ENCODE results near the gene GMNN.

DNA sequence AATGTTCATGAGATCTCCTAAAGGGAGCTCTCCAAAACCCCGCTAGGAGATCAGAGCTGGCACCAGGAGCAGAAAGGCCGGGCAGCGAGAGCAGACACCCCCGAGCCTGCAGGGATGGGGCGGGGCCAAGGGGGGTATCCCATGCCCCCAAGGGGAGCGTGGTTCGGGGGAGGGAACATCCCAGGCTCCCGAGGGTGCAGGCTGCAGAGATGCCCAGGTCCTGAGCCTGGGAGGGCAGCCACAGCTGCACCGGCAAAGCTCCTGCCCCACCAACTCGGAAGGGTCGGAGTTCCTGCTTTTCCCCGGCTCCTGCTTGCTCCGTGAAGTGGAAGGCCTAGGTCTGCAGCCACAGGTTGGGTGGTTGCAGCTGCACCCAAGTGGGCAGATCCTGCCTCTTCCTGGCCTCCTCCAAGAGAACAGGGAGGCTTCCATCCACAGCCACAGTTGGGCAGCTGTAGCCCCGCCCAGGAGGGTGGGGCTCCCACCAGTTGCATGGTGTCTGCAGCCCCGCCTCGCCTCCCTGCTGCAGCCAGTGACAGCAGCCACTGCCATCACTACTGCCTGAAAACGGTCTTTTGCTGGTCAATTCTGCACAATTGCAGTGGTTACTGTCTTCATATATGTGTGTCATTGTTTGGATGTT, 13.4 kb upstream of the GMNN start:
- TF ChIP-seq, protein P1, sequence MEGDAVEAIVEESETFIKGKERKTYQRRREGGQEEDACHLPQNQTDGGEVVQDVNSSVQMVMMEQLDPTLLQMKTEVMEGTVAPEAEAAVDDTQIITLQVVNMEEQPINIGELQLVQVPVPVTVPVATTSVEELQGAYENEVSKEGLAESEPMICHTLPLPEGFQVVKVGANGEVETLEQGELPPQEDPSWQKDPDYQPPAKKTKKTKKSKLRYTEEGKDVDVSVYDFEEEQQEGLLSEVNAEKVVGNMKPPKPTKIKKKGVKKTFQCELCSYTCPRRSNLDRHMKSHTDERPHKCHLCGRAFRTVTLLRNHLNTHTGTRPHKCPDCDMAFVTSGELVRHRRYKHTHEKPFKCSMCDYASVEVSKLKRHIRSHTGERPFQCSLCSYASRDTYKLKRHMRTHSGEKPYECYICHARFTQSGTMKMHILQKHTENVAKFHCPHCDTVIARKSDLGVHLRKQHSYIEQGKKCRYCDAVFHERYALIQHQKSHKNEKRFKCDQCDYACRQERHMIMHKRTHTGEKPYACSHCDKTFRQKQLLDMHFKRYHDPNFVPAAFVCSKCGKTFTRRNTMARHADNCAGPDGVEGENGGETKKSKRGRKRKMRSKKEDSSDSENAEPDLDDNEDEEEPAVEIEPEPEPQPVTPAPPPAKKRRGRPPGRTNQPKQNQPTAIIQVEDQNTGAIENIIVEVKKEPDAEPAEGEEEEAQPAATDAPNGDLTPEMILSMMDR (IDR thresholded peaks at IDR 0.05): no peak
- no peak for TF ChIP-seq EZH2 (IDR thresholded peaks at IDR 0.05; ENCODE audit: borderline replicate concordance, insufficient read depth, low read depth, low read length, poor library complexity, severe bottlenecking)
